HK-2 (cell line): ENCODE results near the gene HOMER2.
"Not testable (repeated sequence)": the region's sequence is repeated elsewhere in the genome, so short reads cannot be mapped to it uniquely, and the experiment has no call there.

Source experiments
- DNase-seq: peaks from one replicate; pipeline ENCODE4 v3.0.0-alpha.2; 2018; ENCODE audit not compliant: unreplicated experiment

Gene HOMER2

GRCh38 chr15:82831894-82832600 is 120.5 kb downstream of the HOMER2 start:
- no peak for DNase-seq

GRCh38 chr15:82830427-82831173 is 121.9 kb downstream of the HOMER2 start:
- DNase-seq: peak; percentile 67

DNA sequence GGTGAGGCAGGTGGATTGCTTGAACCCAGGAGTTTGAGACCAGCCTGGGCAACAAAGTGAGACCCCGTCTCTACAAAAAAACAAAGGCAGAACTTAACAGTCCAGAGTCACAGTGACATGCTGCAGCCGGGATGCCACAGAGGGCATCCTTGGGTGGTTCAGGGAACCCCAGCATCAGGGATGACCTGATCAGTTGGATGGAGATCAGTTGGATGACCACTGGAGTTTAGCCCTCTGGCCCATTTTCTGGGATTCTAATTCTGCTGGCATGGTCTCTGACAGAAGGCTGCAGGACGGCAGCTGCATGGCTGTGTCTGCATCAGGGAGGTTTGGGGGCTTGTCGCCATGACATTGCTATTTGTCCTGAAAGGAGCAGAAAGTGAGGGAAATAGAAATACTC is 123.3 kb downstream of the HOMER2 start:
- DNase-seq: no peak

GRCh38 chr15:82828075-82828474 is 124.4 kb downstream of the HOMER2 start:
- DNase-seq: no peak

- no peak for DNase-seq
Observed at GRCh38 chr15:82823049-82823448, 129.5 kb downstream of the HOMER2 start.

DNA sequence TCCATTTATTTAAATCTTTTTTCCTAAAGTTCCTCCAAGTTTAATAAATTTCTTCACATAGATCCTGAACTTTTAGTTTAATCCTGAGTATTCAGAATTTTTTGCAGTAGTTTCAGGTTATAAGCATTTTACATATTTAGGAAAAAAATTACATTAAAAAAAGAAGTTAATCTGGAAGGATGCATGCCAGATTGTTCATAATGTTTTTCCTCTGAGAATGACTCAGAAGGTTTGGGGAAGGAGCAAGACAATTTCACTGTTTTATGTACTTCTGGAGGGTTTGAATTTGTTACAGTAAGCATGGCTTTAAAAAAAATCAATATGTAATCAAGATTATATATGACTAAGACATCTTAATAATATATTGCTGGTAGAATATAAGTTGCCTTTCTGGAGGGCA is 130.7 kb downstream of the HOMER2 start:
- not testable (repeated sequence) for DNase-seq

DNA sequence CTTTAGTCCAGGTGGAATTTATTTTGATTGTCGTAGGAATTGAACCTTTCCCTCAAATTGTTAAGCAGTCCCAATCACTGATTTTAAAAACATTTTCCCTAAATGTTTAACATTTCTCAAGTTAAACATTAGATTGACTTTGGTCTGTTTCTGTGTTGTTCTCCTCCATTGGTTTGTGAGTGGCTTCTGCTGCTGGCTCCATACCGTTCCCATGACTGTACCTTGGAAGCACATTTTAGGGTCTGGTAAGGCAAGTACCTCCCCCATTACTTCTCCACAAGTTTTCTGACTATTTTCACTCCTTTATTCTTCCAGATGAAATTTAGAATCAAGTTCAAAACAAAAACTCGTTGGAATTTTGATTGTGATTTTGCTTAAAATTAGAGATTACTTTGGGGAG is 131.1 kb downstream of the HOMER2 start:
- peak; percentile 35 for DNase-seq

- DNase-seq: no peak
Observed at GRCh38 chr15:82820128-82820527, 132.4 kb downstream of the HOMER2 start.

DNA sequence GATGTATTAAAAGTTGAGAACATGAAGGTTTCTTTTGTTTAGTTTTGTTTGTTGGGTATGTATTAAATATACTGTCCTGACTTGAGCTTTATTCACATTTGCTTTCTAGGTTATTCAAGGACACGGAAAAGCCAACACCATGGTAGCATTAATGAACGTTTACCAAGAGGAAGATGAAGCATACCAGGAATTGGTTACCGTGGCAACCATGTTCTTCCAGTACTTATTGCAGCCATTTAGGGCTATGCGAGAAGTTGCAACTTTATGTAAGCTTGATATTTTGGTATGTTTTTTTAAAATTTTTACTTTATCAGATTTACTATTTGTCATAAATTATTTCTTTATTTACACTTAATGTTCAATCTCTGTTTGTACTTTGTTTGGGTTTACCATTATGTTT is 139.5 kb downstream of the HOMER2 start:
- no peak for DNase-seq

GRCh38 chr15:82810890-82811426 is 141.6 kb downstream of the HOMER2 start:
- DNase-seq: no peak

- no peak for DNase-seq
Observed at GRCh38 chr15:82810061-82810889, 142.2 kb downstream of the HOMER2 start.

DNA sequence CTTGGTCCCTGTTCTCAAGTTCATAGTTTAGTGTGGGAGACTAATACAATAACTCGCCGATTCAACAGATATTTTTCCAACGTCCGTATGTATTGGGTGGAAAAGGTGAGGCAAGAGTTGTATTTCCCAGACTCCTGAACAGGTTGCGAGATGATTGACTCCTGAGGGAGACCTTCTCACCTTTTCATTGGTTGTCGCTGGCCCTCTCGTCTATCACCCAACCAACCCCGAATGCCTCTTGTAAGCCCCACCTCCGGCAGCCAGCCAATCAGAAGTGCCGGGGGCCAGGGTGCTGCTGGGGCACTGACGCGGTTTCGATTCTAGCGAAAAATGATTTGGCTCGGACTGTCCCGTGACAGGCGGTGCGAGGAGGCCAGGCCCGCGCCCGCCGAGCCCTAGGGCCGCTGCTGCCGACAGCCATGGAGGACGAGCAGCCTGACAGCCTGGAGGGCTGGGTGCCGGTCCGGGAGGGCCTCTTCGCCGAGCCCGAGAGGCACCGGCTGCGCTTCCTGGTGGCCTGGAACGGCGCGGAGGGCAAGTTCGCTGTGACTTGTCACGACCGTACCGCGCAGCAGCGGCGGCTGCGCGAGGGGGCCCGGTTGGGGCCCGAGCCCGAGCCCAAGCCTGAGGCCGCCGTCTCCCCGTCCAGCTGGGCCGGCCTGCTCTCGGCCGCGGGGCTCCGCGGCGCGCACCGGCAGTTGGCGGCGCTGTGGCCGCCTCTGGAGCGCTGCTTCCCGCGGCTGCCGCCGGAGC is 143.0 kb downstream of the HOMER2 start, which contains the start of gene WHAMM:
Gene WHAMM (plus strand): TSS at position 321 of the 753 bp plus-strand sequence. CDS start 99 bp downstream, at position 420.
- DNase-seq: peak; percentile 94

GRCh38 chr15:82808634-82809041 is 143.9 kb downstream of the HOMER2 start:
- peak; percentile 40 for DNase-seq

DNA sequence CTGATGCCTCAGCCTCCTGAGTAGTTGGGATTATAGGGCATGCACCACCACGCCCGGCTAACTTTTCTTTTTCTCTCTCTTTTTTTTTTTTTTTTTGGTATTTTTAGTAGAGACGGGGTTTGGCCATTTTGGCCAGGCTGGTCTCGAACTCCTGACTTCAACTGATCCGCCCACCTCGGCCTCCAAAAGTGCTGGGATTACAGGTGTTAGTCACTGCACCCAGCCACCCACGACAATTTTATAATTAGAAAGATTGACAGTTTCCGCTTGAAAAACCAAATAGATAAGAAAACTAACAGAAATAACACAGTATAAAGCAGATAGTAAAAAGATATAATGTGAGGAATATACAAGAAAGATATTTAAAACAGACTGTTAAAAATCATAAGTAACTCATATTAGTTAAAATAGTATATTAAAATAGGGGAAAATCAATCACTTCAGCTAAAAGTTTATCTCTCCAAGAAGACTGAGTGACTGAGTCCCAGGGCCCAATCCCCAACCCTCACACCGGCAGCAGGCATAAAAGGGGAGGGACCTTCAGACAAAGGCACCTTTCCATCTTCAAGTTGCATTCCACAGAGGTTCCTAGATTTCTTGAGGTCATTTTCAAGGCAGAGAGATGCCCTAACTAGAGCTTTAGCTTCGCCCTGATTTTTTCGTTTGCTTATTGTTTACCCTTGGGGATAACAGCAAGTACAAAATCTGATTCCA is 144.4 kb downstream of the HOMER2 start:
- peak; percentile 45 for DNase-seq

DNA sequence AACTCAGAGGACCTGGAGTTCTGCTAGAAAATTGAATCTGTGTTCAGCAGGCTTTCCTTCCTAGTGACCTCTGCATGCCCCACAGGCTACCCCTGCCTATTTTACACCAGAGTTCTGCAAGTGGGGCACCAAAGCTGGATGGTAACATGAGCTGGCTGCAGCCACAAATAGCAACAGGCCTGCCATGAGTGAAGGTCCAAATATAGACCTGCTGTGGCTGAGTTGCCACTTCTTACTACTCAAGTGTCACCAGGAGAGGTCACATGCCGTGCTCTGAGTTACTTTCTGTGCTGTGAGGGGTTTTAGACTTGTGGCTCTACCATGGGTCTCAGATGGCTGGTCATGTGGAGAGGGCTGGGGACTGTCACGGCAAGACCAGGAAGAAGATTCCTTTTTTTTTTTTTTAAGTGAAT is 146.5 kb downstream of the HOMER2 start, which contains the start of gene FSD2:
Gene FSD2 (minus strand): TSS at position 76 of the 413 bp plus-strand sequence. CDS start 18,679 bp downstream, outside the sequence.
- DNase-seq: peak; percentile 27

- no peak for DNase-seq
Observed at GRCh38 chr15:82804575-82804949, 148.0 kb downstream of the HOMER2 start.

- no peak for DNase-seq
Observed at GRCh38 chr15:82803793-82804574, 148.5 kb downstream of the HOMER2 start.

DNA sequence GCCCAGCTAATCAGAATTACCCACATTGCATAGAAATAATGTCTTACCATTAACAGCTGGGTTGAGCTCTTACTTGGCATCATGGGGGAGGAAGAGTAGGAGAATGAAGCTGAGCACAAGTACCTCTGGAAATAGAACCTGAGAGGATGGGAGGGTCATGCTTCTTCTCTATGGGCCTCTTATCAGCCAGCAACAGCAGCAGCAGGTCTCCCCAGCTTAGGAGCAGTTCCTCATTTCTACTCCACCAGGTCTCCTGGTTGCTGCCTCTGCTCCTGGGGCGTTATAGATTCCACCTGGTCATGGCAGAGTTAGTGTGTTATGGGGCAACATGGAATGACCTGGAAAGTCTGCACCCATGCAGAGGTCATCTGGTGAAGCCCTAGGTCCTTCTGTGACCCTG is 150.0 kb downstream of the HOMER2 start:
- DNase-seq: no peak

- no peak for DNase-seq
Observed at GRCh38 chr15:82799183-82799841, 153.2 kb downstream of the HOMER2 start.
